ENCODE data around the gene PRICKLE3.

PRICKLE3 gene

DNA sequence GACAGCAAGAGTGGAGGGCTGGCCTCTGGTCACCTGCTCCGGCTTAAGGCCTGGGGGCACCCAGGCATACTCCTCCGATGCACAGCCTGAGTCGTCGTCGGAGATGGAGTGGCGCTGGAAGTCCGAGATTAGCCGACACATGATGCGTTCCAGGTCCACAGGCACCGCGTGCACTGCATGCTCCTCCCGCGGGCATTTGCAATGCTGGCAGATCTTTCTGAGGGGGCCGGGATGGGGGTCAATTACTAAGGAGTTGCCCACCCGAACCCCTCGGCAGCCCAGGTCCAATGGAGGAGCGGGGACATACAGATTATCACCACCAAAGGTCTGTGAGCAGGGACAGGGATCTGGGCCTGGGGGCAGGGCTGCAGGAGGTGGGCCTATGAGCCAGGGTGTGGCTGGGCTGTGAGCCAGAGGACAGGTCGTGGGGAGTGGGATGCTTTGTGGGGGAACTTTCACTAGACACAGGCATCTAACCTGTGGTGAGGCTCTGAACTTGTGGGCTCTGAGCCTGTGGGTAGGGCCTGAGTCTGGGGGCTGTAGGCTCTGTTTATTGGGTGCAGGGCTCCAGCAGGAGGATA is 2.4 kb downstream of the PRICKLE3 start:
- TF ChIP-seq ZFX (IDR thresholded peaks at IDR 0.05; ENCODE audit: borderline replicate concordance), result no peak
- no peak for TF ChIP-seq CTCF (IDR thresholded peaks at IDR 0.05)
- peak overlapping the region; percentile 80 for H3K27ac ChIP-seq

- no peak overlapping the region for H3K27ac ChIP-seq
- no peak for TF ChIP-seq CTCF (IDR thresholded peaks at IDR 0.05)
- TF ChIP-seq ZFX (IDR thresholded peaks at IDR 0.05; ENCODE audit: borderline replicate concordance), result no peak
Observed at GRCh38 chrX:49179358-49179757, 6.8 kb downstream of the PRICKLE3 start.

DNA sequence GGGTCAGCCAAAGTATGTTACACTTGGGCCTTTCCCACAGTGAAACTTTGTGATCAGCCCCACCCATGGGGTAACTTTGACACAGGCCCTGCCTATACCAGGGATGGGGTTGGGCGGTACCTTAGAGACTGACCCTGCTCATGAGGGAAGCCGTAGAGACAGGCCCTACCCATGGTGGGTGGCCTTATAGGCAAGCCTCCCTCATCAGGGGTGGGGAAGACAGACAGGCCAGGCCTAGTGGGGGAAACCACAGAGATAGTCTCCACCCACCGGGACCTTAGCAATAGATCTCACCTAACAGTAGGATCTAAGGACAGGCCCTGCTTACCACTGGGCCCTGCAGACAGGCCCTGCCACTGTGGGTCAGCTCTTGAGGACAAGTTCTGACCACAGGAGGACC is 7.6 kb downstream of the PRICKLE3 start:
- TF ChIP-seq ZFX (IDR thresholded peaks at IDR 0.05; ENCODE audit: borderline replicate concordance) (no peak), CTCF (IDR thresholded peaks at IDR 0.05) (no peak)
- H3K27ac ChIP-seq, result no peak overlapping the region

DNA sequence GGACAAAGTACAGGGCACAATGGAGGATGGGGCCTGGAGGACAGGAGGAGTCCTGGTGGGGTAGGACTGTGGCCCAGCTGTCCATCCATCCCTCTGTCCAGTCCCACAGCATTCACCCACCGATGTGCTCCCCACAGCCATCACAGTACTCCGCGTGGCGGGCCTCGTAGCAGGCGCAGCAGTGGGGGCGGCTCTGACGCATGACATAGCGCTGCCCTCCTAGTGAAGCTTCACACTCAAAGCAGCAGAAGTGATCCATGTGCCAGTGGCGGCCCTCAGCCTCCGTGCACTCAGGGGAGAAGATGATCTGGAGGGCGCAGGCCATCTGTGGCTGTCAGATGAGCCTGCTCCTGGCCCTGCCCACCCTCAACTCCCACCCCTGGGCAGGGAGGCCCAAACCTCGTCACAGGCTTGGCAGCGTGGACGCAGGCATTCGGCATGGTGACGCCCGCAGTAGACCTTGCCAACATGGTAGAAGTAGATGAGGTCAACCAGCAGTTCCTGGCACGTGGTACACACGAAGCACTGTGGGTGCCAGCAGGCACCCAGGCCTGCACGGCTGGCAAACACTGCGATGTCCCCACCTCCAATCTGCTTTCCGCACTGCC is 8.2 kb downstream of the PRICKLE3 start:
- H3K27ac ChIP-seq, result no peak overlapping the region
- no peak for TF ChIP-seq CTCF (IDR thresholded peaks at IDR 0.05)
- no peak for TF ChIP-seq ZFX (IDR thresholded peaks at IDR 0.05; ENCODE audit: borderline replicate concordance)

DNA sequence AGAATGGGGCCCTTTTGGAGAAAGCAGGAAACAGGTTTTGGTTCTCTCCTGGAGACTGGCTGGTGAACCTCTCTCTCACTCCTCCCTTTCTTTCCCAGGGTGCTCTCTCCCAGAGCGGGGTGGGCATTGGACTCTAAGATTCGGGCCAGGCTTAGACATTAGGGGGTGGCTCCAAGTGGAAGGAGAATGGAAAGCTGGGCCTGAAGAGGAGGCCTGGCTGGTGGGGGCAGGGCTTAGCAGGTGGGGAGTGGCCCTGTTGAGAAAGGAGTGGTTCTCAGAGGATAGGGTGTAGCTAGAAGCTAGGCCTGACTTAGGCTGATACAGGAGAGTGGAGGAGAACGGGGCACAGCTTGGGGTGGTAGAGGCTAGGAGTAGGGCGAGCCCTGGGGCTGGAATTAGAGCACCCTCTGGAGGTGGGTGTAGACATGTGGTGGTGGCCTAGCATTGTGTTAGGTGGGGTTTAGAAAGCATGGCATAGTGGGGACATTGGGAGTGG is 8.8 kb downstream of the PRICKLE3 start:
- H3K27ac ChIP-seq, result no peak overlapping the region

DNA sequence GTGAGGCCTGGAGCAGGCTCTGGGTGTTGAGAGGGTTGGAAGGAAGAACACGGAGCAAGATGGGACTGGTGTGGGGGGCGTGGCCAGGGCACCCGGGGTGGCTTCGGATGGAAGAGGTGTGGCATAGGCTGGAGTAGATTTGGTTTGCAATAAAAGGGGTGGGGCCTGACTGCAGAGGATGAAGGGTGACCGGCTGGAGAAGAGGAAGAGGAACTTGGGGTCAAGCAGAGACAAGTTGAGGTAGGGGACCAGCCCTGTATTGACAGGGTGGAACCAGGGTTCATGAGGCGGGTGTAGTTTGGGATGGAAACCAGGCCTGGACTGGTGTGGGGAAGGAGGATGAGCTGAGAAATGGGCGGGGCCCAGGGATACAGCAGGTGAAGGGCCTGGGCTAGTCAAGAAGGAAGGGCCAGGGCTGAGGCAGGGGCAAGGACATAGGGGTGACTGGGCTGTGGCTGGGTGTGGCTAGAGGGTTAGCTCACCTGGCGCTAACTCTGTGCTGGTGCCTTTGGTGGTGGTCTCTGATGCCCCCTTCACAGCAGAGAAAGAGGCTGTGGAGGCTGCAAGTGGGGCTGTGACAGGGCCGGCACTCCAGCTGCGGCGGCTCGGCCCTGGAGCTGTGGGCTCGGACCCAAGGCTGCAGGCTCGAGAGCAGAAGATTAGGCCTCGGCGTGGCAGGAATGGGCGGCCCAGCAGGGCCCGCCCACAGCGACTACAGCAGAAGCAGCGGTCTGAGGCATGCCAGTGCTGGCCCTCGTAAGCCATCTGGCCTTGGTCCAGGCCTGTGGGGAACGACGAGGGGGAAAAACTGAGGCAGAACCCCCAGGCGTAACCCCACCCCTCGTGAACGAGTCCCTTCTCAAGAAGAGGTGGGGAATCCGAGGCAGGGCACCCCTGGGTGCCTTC is 9.5 kb downstream of the PRICKLE3 start:
- H3K27ac ChIP-seq, result no peak overlapping the region
- TF ChIP-seq CTCF (IDR thresholded peaks at IDR 0.05), result no peak
- no peak for TF ChIP-seq ZFX (IDR thresholded peaks at IDR 0.05; ENCODE audit: borderline replicate concordance)

More for the DNA sequence above, 8.8 kb downstream of the PRICKLE3 start:
- TF ChIP-seq ZFX (IDR thresholded peaks at IDR 0.05; ENCODE audit: borderline replicate concordance), result no peak

- TF ChIP-seq CTCF (IDR thresholded peaks at IDR 0.05) (no peak), ZFX (IDR thresholded peaks at IDR 0.05; ENCODE audit: borderline replicate concordance) (no peak)
- 0 out of 2 replicates have a peak overlapping the region, but pooled peaks have one; percentile 10 for H3K27ac ChIP-seq
Observed at GRCh38 chrX:49175435-49176274, 10.5 kb downstream of the PRICKLE3 start.
